Tibial nerve (tissue), 4 donors: ENCODE measurements around the gene TP73.

Experiments used
- CTCF ChIP-seq, 5 experiments: fragments of 200-600 bp in 3 of 5; fragments of 450-650 bp in 2 of 5; sonication (generic) in 3 of 5; IDR thresholded peaks; one replicate each; pipeline ENCODE4 v1.5.1; 2016 to 2019; ENCODE audit warnings: antibody characterized with exemption in 5 of 5, mild to moderate bottlenecking in 3 of 5, moderate library complexity in 2 of 5
- EP300 ChIP-seq, 2 donors: sonication (generic); formaldehyde crosslinking; IDR thresholded peaks; one replicate each; pipeline ENCODE4 v1.6.1; 2017; ENCODE audit warnings: antibody characterized with exemption in 2 of 2, mild to moderate bottlenecking in 1 of 2
- POLR2A ChIP-seq, 2 donors: fragments of 450-650 bp; IDR thresholded peaks; one replicate each; pipeline ENCODE4 v1.6.1; 2017; ENCODE audit warnings: antibody characterized with exemption in 2 of 2, mild to moderate bottlenecking in 2 of 2, moderate library complexity in 2 of 2

GRCh38 chr1:3625151-3625907, 27.0 kb upstream of the TP73 start:
- TF ChIP-seq CTCF (IDR thresholded peaks at IDR 0.05) (no peak), EP300 (IDR thresholded peaks at IDR 0.05) (no peak), POLR2A (IDR thresholded peaks at IDR 0.05) (no peak)
